Liver (tissue), 3 donors: ENCODE measurements around the gene PPP1CC.

Experiments used
- CTCF ChIP-seq: fragments of 150-350 bp; IDR thresholded peaks from 2 replicates; pipeline ENCODE4 v1.5.1; 2017; ENCODE audit warnings: improper control_type of control experiment, low read depth, low read length; ENCODE audit not compliant: missing input control
- HNF4A ChIP-seq, 2 donors: conservative IDR thresholded peaks; 2 replicates each; pipeline ENCODE4 v1.6.1; 2016; ENCODE audit warnings: antibody characterized with exemption in 2 of 2, mild to moderate bottlenecking in 2 of 2
- HNF4G ChIP-seq: IDR thresholded peaks from 2 replicates; pipeline ENCODE4 v1.6.1; 2016; ENCODE audit warnings: antibody characterized with exemption
- MAX ChIP-seq: IDR thresholded peaks from 2 replicates; pipeline ENCODE4 v1.6.1; 2016; ENCODE audit warnings: antibody characterized with exemption
- TAF1 ChIP-seq: conservative IDR thresholded peaks from 2 replicates; pipeline ENCODE4 v1.6.1; 2016; ENCODE audit warnings: antibody characterized with exemption, mild to moderate bottlenecking
- TF ChIP-seq, protein P1 (sequence below): IDR thresholded peaks from 2 replicates; pipeline ENCODE4 v1.6.1; 2016; ENCODE audit warnings: antibody characterized with exemption
- TF ChIP-seq, protein P2 (sequence below): IDR thresholded peaks from 2 replicates; pipeline ENCODE4 v1.6.1; 2016; ENCODE audit warnings: antibody characterized with exemption, mild to moderate bottlenecking
- donor health status: healthy.
- donor health status: healthy.

DNA sequence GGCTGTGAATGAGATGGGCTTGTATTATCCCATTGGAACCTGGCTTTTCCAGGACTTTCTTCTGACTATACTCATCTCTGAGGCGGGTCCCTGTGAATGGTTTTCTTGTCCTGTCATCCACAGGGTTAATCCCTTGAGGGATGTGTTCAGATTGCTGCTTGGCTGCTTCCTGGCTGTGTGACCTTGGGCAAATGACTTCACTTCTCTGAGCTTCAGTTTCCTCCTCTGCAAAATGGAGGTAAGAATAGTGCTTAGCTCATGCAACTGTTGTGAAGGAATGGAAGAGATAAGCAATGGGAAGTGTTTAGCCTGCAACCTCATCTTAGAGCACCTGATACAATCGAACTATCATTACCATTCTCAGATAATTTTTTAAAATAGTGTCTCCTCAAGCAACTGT is 32.1 kb upstream of the PPP1CC start:
- TF ChIP-seq CTCF (no peak), HNF4A (conservative IDR thresholded peaks at IDR 0.05) (no peak), TAF1 (no peak), HNF4G (no peak), MAX (no peak)
- TF ChIP-seq, protein P1, sequence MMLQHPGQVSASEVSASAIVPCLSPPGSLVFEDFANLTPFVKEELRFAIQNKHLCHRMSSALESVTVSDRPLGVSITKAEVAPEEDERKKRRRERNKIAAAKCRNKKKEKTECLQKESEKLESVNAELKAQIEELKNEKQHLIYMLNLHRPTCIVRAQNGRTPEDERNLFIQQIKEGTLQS = no peak
- TF ChIP-seq, protein P2, sequence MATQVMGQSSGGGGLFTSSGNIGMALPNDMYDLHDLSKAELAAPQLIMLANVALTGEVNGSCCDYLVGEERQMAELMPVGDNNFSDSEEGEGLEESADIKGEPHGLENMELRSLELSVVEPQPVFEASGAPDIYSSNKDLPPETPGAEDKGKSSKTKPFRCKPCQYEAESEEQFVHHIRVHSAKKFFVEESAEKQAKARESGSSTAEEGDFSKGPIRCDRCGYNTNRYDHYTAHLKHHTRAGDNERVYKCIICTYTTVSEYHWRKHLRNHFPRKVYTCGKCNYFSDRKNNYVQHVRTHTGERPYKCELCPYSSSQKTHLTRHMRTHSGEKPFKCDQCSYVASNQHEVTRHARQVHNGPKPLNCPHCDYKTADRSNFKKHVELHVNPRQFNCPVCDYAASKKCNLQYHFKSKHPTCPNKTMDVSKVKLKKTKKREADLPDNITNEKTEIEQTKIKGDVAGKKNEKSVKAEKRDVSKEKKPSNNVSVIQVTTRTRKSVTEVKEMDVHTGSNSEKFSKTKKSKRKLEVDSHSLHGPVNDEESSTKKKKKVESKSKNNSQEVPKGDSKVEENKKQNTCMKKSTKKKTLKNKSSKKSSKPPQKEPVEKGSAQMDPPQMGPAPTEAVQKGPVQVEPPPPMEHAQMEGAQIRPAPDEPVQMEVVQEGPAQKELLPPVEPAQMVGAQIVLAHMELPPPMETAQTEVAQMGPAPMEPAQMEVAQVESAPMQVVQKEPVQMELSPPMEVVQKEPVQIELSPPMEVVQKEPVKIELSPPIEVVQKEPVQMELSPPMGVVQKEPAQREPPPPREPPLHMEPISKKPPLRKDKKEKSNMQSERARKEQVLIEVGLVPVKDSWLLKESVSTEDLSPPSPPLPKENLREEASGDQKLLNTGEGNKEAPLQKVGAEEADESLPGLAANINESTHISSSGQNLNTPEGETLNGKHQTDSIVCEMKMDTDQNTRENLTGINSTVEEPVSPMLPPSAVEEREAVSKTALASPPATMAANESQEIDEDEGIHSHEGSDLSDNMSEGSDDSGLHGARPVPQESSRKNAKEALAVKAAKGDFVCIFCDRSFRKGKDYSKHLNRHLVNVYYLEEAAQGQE = no peak
